HG03097 (cell line): ENCODE measurements around the gene GRIK3.

Experiments
- ATAC-seq: cut with Tn5 transposase; IDR thresholded peaks from one replicate; pipeline ENCODE4 v1.9.1; 2021; ENCODE audit not compliant: unreplicated experiment, low FRiP score

The GRIK3 gene

DNA sequence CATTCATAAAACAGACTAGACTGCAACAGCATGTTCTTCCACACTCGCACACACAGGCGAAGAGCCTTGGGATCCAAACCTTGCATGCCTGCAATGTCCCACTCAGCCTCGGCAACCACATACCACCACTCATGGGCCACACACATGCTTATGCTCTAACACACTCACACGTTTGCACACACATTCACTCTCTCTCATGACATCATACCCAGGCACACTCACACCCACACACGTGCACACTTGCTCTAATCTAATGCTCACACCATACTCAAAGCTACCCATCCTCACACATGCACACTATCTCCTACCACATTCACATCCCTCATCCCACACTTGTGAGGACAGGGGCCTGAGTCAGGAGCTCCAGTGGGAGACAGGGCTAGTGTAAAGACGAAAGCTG, 50.3 kb downstream of the GRIK3 start:
- no peak for ATAC-seq

DNA sequence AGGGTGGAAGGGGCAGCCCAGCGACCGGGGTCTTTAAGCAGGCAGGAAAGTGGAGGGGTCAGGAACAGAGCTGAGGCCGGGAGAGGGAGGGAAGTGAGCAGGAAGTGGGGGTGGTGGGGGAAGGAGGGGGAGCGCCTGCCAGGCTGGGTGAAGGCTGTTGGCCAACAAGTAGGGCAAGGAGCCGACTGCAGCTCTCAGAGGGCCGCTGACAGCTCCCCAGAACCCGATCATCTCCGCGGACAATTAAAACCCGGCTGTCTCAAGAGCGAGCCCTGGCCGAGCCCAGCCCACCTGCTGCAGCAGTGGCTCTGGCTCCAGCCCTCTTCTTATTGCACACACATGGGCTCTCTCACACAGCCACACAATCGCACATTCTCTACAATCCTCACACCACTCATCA, 51.6 kb downstream of the GRIK3 start:
- no peak for ATAC-seq

DNA sequence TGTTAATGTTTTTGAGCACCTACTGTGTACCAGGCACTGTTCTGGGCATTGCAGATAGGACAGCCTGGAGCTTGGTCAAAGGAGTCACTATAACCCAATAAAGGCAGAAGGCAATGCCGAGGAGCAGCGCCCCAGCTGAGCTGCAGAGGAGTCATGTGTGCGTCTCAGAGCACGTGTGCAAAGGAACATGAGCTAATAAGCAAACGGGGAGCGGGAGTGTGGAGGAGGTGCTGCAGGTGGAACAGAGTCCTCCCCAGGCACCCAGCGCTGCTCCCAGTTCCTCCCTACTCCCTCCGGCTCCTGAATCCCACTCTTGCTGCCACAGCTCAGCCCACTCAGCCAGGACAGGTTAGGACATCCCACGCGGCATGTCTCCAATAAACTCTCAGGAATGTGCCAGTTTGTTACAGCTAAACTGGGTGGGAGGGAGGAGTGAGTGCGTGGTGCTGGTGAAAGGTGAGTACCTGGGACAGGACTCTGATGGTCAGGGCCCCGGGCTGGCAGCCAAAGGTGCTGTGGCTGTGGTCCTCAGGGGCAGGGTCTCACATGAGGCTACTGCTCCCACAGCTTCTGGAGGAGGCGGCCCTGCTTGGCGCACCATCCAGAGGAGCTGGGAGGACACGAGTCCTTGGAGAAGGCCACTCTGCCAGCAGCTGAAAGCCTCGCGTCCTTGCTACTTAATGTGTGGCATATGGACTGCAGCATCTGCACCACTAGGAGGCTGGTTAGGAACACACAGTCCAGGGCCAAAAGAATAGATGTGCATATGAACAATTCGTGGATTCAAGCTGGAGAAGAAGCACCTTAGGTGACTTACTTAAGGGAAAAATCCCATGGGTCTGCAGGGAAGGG, 52.3 kb downstream of the GRIK3 start:
- no peak for ATAC-seq

DNA sequence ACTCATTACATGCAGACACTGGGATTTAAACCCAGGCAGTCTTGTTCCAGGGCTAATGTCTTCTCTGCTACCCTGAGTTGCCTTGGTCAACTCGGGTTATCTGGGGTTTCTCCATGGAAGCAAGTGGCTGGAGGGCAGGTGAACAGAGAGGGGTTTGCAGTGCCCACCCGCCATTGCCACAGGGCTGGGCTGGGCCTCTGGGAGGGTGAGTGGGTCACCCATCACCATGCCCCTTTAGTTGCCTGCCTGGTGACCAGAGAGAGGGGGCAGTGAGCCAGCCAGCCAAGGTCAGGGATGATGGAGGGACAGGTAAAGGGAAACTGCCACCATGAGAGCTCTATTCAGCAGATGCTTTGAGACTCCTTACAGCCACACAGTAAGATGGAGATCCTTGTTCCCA, 53.2 kb downstream of the GRIK3 start:
- no peak for ATAC-seq

DNA sequence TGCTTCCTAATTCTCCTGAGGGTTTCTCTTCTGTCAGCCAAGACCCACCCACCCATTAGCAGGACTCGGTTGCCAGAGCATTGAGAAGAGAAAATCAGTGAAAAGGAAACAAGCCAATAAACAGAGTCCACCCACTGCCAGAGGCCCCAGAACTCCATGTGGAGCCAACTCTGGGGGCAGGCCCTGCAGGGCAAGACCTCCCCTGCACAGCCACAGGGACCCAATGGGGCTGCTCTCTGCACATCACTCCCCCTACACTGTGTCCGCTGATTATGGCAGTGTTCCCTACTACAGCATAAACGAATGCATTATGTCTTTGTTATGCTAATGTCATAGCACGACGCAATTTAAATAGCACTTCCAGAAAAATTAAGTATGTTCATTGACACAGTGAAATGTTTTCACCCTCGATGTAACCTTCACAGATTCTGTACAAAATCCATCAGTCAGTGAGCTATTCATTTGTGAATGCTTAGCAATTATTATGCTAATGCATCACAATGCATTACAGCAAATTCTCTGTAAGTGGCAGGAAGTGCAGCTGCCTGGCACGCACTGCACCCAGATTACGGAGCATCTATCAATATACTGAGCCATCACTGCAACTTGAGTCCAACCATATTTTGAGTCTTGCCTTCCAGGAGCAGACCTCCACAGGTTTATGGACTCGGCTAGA, 56.4 kb downstream of the GRIK3 start:
- ATAC-seq: no peak

DNA sequence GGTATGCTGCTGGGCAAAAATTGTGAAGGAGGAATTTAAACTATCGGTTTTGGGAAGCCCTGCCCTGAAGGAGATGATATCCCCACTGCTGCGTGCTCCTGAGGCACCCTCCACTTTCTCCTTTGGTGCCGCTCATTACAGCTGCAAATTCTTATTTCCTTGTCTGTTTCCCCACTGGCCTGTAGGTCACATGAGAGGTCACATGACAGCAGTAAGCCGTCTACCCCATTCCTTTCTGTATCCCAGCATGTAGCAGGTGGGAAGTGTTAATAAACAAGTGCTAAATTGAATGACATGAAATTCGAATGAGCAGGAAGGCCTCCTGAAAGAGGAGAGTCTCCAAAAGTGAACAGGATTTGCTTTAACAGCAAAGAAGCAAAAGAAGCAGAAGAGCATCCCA, 58.7 kb downstream of the GRIK3 start:
- ATAC-seq: no peak

DNA sequence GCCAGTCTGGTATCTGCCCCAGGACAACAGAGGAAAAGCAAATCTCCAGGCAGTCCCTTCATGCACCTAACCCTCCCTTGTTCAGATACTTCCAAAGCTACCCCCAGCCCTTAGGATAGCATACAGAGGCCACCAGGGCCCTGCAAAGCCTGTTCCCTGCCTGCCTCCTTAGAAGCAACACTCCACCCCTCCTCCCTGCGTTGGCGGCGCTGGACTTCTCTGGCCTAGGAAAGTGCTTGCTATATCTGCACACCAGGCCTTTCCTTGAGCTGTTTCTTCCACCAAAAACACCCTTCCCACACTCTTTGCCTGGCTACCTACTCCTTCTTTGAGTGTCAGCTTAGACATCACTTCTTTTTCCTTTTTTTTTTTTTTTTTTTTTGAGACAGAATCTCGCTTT, 61.3 kb downstream of the GRIK3 start:
- no peak for ATAC-seq

DNA sequence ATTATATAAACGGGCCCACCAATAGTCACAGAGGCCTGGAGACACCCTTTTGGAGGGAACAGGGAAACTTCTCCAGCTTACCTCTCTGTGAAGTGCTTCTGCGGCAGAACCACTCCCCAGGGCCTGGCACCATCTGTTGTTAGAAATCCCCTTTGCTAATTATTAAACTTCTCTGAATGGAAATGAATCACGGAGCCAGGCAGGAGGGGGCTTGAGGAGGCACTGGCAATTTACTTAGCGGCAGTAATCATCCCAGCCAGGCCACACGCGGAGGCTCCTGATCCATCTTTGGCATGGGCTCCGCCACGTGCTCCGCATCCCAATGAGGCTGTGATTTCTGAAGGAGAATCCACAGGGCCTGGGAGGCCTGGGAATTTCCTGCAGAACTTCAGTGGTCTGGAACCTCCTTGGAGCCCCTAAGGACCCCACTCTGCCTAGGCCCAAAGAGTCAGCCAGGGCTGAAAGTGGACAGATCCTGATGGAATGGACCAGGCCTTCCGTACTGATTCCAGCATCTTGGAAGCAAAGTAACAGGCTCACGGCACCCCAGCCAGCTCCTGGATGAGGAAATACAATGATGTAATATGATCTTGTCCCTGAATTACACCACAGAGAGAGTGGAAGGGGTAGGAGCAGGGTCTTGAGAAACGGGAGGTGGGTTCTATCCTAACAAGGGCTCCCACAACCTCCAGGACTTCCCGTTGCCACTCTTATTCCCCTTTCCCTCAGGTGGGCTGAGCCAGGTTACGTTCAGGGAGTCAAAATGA, 62.3 kb downstream of the GRIK3 start:
- no peak for ATAC-seq

DNA sequence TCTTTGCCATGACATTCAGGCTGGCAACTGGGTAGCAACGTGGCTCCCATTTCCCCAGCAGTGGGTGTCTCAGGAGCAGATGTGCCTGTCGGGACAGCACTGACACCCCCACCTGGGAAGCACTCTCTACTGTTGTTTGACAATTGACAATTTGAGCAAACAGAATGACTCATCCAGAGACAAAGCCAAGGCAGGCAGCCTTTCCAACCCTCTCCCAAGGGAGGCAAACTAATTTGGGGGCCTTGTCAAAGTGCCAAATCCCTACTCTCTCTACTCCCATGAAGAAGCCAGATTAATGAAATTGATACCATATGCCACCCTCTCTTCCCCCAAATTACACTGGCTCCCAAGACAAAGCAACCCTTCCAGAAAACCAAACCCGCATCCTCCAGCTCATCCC, 65.6 kb downstream of the GRIK3 start:
- no peak for ATAC-seq

DNA sequence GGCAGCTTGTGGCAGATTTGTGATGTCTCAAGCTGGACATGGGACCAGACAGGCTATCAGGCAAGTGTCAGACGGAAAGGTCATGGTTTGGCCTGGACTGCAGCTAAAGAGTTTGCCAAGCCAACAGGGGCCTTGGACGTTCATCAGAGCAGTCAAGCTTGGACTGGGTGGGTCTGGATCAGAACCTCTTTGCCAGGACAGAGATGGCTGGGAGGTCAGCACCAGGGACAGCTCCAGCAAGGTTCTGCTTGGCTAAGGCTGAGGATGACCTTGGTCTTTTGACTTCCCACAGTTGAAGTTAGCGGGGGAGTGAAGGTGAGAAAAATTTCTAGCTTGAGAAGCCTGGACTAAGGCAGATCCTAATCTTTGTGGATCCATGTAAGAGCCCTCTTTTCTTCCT, 68.1 kb downstream of the GRIK3 start:
- ATAC-seq: no peak

DNA sequence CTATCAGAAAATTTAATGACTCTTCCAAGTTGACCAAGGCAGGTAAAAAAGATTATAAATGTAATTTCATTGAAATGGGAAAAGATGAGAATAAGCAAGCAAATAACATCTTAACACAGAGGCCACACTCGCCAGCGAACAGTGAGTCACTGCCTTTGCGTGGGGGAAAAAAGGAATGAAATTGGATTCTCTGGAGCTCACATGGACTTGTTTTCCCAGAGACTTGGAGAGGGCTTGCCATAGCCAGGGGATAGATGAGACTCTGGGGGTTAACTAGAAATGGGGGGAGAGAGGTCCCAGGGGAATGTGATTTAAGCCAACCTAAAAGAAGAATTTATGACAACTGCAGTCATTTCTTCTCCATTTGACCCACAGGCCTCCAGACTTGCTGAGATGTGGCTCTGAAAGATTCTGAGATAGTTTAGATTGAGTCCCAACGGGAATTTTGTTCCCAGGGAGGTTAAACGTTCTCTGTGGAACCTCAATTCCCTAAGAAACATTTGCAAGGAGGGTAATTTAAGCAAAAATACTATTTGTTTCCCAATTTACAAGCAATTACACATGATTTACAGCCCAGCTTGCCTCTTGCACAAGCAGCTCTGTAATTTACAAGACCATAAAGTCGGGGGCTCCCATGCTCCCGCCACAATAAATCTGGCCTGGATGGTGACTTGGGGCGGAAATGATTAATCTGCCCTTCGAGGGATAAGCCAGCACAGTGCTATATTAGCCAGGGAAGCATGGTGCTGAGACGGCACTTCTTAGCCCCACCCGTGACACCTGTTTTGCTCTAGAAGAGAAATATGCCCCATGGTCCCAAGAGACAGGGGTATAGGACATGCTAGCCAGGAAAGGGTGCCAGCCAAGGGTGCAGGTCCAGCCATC, 68.8 kb downstream of the GRIK3 start:
- no peak for ATAC-seq

DNA sequence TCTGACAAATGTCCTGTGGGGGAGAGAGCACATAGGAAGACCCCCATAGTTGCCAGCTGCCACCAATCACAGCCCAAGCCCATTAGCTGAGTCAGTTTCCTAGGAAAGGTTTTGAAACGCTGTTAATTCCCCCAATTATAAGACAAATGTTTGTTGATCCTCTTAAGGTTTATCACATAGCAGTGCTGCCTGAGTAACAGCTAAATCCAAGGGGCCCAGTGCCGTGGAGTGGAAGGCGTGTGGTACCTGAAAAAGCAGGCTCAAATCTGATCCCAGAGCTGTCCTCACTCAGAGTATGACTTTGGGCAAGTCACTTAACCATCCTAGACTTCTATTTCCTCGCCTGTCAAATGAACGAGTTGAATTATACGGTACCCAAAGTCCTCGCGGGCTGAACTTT, 69.5 kb downstream of the GRIK3 start:
- ATAC-seq: no peak

DNA sequence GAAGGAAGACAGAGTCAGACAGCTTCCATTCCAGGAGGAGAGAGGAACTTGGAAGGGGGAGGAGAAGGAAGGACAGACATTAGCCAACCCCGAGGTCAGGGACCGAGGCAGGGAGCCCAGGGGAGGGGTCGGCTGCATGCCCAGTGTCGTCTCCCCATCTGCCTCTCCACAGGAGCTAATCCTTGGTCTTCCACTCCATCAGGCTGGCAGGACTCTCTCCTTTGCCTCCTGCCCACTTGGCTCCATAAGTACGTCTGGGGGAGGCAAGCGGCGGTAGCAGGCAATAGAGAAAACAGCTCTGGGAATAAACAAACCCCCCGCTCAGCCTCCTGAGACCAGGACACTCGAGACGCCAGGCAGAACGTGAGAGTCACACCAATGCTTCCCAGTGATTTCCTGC, 71.3 kb downstream of the GRIK3 start:
- ATAC-seq: no peak

DNA sequence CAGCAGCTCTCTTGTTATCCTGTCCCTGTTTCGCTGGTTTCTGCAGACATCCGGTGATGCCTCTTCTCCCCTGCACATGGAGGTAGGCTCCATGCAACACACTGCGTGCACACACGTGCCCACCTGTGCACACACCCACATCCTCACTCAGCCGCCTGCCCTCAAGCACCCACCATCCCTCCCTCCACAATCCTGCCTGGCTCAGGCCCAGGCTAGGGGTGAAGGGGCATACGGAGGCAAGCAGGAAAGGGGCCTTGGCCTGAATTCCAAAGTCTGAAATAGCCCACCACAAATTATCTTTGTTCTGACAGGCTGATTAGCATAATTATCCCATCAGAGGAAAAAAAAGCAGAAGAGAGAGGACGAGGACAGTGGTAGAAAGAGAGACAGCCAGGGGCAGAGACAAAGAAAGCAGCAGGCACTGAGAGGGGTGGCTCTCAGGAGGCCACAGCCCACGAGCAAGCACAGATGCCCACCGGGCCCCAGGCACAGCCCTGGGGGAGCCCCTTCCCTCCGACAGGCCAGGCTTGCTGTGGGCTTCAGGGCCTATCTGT, 73.2 kb downstream of the GRIK3 start:
- no peak for ATAC-seq

DNA sequence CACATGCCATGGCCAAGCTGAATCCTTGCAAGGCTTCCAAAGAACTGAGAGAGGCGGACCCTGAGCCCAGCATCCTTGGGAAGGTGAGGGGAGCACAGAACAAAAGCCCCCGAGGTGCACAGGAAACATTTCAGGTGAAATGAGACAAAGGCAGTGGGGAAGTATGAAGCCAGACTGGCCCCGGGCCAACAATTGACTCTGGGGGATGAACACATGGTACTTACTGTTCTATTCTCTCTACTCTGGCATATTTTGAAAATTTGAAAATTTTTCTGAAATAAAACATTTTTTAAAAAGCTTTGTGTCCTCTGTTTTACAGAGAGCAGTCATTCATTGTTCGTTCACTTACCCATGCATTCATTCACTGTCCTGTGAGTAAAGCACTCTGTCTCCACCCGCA, 77.7 kb downstream of the GRIK3 start:
- ATAC-seq: no peak

DNA sequence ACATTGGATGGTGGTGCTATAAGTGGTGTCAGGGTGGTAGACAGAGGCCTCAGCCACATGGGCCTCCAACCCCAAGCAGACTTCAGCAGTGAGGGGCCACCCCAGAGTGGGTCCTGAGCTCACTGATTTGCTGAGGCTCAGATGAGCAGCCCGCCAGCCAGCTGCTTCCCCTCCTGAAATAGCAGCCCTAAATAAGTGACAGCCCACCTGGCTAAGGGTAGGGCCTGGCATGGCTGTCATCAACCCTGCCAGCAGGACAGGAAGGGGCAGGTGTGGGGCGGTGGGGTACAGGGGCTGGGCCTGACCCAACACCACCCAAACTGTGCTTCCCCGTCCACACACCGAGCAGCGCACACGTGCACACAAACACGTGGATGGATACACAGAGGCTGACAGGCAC, 79.3 kb downstream of the GRIK3 start:
- no peak for ATAC-seq

DNA sequence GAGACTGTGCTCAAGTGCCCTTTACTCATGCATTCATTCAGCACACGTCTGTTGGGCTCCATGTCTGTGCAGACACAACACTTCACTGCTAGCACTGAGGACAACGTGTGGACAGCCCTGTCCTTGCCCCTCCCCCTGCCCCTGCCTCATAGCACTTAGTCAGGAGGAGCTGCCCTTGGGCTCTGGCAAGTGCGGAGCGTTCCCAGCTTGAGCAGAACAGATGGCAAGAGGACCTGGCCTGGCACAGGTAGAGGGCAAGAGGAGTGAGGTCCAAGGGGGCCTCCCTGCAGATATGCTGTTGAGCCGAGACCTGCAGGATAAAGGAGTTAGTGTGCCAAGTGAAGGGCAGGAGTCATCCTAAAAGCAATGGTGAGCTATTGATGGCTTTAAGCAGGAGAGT, 81.3 kb downstream of the GRIK3 start:
- ATAC-seq: no peak

DNA sequence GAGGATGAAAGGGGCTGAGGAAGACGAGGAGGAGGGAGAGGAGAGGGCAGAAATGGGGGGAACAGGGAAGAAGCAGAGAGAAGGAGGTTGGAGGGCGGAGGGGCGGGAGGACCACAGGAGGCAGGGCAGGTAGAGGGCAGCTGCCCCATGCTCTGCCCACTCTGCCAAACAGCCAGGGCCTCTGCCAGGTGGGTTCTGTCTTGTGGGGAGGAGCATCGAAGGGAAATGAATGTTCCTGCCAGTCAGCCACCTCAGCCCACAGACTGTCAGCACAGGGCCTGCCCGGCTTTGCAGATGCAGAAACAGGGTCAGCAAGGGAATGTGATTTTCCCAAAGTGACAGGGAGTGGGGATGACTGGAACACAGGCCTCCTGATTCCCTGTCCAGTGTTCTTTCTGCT, 82.6 kb downstream of the GRIK3 start:
- no peak for ATAC-seq

DNA sequence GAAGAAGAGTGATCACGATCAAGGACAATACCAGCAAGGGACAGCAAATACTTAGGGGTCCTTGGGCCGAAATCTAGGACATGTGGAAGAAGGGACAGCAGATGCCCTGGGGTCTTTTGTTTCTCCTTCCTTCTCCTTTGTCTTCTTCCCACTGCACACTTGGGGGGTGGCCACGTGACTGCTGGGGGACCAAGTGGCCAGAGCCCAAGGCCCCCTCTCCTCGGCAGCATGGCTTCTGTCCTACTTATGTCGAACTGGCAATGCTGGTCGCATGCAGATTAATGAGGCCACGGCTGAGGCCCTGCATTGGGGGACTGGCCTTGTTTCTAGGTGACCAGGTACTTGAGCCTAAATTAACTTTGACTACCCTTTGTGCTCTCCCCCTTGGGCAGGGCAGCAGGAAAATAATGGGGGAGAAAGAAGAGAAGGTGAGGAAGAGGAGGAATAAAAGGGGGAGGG, 83.0 kb downstream of the GRIK3 start:
- no peak for ATAC-seq

DNA sequence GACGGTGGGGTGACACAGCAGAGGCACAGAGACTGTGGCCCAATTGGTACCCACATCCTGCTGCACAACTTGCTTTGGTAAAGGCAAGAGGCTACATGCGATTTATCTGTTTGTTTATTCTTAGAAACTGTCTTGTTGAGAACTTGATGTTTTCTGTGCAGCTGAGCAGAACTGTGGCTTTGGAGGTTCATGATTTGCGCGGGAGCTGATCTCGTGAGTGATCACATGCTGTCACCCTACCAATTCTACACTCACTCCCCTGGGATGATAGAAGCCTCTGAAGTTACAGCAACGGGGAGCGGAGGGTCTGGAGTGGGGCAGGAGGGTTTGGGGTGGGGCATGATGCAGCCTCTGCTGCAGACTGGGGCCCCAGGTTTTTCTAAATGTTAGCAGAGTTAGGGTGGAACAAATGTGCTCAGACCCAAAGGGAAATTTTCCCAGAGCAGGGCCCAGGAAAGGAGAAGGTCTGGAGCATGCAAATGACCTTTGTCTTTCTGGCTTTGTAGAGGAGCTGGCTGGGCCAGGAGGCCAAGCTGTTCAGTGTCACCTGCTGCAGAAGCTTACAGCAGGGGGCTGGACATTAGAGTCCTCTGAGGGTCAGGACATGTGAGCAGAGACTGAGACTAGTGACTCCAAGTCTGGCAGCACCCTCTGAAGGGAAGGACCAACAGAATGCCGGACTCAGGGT, 83.6 kb downstream of the GRIK3 start:
- ATAC-seq: no peak
